Thoracic aorta (tissue), 2 donors: ENCODE results near the gene ADGRB3. TPM values are rescaled to one million over a fixed set of nuclear protein-coding genes. Genes with fewer than 3 reads are reported as not detected.

Experiments used
- ATAC-seq: fragments of 150-250 bp; one replicate; pipeline ENCODE4 v1.8.0; 2017; ENCODE audit warnings: low read depth; ENCODE audit not compliant: insufficient number of reproducible peaks, low FRiP score
- DNase-seq: peaks from one replicate; pipeline ENCODE4 v3.0.0-alpha.2; 2020; ENCODE audit warnings: low spot score
- H3K27ac ChIP-seq, 2 donors: fragments of 200-600 bp; sonication (generic); 1 replicate in 1 of 2; 2 replicates in 1 of 2; pipeline ENCODE4 v1.5.1; 2016; ENCODE audit warnings: mild to moderate bottlenecking in 2 of 2, moderate library complexity in 2 of 2
- H3K27me3 ChIP-seq: fragments of 200-600 bp; sonication (generic); replicated peaks from 2 replicates; pipeline ENCODE4 v1.6.0; 2016; ENCODE audit warnings: mild to moderate bottlenecking; ENCODE audit not compliant: insufficient read depth
- H3K36me3 ChIP-seq: fragments of 200-600 bp; sonication (generic); one replicate; pipeline ENCODE4 v1.5.1; 2016
- H3K4me1 ChIP-seq, 2 donors: fragments of 200-600 bp; sonication (generic); 1 replicate in 1 of 2; 2 replicates in 1 of 2; pipeline versions ENCODE4 v1.5.1 to v1.6.0; 2016; ENCODE audit warnings: low read depth in 2 of 2, mild to moderate bottlenecking in 1 of 2; ENCODE audit not compliant: control insufficient read depth in 1 of 2
- H3K4me3 ChIP-seq: fragments of 200-600 bp; sonication (generic); 2 replicates; pipeline ENCODE4 v1.5.1; 2016; ENCODE audit warnings: mild to moderate bottlenecking
- H3K9me3 ChIP-seq: fragments of 200-600 bp; sonication (generic); 2 replicates; pipeline ENCODE4 v1.5.1; 2016
- CTCF ChIP-seq: fragments of 200-600 bp; sonication (generic); IDR thresholded peaks from one replicate; pipeline ENCODE4 v1.5.1; 2019; ENCODE audit warnings: antibody characterized with exemption
- total RNA-seq, 2 donors: library from RNA; depleted of rRNA; stranded (reverse); fragments of >200 nt; gene quantifications; one replicate each; pipeline versions ENCODE4 v1.1.0 to v1.2.3, GENCODE V29; 2016

Gene ADGRB3
- total RNA-seq, 2 donors from 2014 or later = 2.4 to 10.1 TPM

GRCh38 chr6:68718385-68719073, 83.4 kb downstream of the ADGRB3 start:
- TF ChIP-seq CTCF = no peak
- DNase-seq (no peak), ATAC-seq (peak; percentile 50)
- no peaks in the 10 kb centered on the region for H3K27me3 ChIP-seq
- H3K4me1 ChIP-seq = no peaks in the 10 kb centered on the region
- H3K36me3 ChIP-seq = no peaks in the 10 kb centered on the region
- no peaks in the 10 kb centered on the region for H3K9me3 ChIP-seq
- no peak overlapping the region for H3K27ac ChIP-seq
- H3K4me3 ChIP-seq = no peak overlapping the region

GRCh38 chr6:68719761-68720160, 84.7 kb downstream of the ADGRB3 start:
- Histone ChIP-seq H3K27me3 (no peaks in the 10 kb centered on the region), H3K36me3 (no peaks in the 10 kb centered on the region), H3K4me3 (no peak overlapping the region), H3K9me3 (no peaks in the 10 kb centered on the region), H3K4me1 (no peaks in the 10 kb centered on the region), H3K27ac (no peak overlapping the region)
- DNase-seq (no peak), ATAC-seq (no peak)
- TF ChIP-seq CTCF = no peak

GRCh38 chr6:68722891-68723527, 87.9 kb downstream of the ADGRB3 start:
- Histone ChIP-seq H3K9me3 (no peaks in the 10 kb centered on the region), H3K27me3 (no peaks in the 10 kb centered on the region), H3K36me3 (no peaks in the 10 kb centered on the region), H3K27ac (no peak overlapping the region), H3K4me3 (no peak overlapping the region), H3K4me1 (no peaks in the 10 kb centered on the region)
- ATAC-seq = no peak
- DNase-seq = no peak
- no peak for TF ChIP-seq CTCF

DNA sequence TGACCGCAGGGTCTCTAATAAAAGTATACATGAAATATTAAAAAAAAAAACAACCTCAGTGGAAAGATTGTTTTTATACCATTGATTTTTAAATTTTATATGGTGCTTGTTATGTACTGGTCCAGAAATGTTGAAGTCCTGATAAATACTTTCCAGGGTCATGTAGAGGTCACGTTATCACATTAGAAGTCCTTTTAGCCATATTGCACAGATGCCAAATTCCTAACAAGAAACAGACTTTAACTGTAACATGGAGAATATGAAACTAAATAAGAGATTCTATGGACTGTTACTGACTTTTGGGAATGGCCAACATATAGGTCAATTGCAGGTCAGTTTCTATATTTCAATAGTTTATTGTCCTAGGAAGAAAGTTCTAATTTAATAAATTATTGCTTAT, 89.0 kb downstream of the ADGRB3 start:
- no peak for TF ChIP-seq CTCF
- no peaks in the 10 kb centered on the region for H3K9me3 ChIP-seq
- no peaks in the 10 kb centered on the region for H3K4me1 ChIP-seq
- no peak overlapping the region for H3K27ac ChIP-seq
- no peak for ATAC-seq
- no peak overlapping the region for H3K4me3 ChIP-seq
- no peak for DNase-seq
- no peaks in the 10 kb centered on the region for H3K27me3 ChIP-seq
- H3K36me3 ChIP-seq = no peaks in the 10 kb centered on the region

GRCh38 chr6:68726337-68726736, 91.3 kb downstream of the ADGRB3 start:
- H3K27ac ChIP-seq = no peak overlapping the region
- no peaks in the 10 kb centered on the region for H3K27me3 ChIP-seq
- no peaks in the 10 kb centered on the region for H3K9me3 ChIP-seq
- no peaks in the 10 kb centered on the region for H3K4me1 ChIP-seq
- H3K36me3 ChIP-seq = no peaks in the 10 kb centered on the region
- no peak for ATAC-seq
- TF ChIP-seq CTCF = no peak
- H3K4me3 ChIP-seq = no peak overlapping the region
- DNase-seq = no peak
